H1 (cell line): ENCODE data around the gene LRRFIP1. TPM values are rescaled to one million over a fixed set of nuclear protein-coding genes. Genes with fewer than 3 reads are reported as not detected.

Experiments used
- CTCF ChIA-PET: fragments of 300-600 bp; sonication (Branson Sonifier 250); formaldehyde crosslinking; loops from one replicate; lab custom pipeline; 2021; ENCODE audit not compliant: partially characterized antibody; lab: Charles Lee
- POLR2A ChIA-PET: fragments of 300-600 bp; sonication (Branson Sonifier 250); formaldehyde crosslinking; loops from one replicate; lab custom pipeline; 2021; ENCODE audit warnings: inconsistent platforms; ENCODE audit not compliant: partially characterized antibody; lab: Charles Lee
- DNase-seq, 2 experiments: peaks; one replicate each; pipeline versions ENCODE4 v3.0.0 to v3.0.0-alpha.2; 2010 to 2022; ENCODE audit warnings: low spot score in 2 of 2, low read depth in 1 of 2, mixed read lengths in 1 of 2
- FAIRE-seq: peaks from 2 replicates; lab custom pipeline; 2011; peaks lifted over from hg19 to GRCh38; lab: Jason Lieb, UNC
- H2AFZ ChIP-seq: 2 replicates; pipeline ENCODE4 v1.8.1; 2012; ENCODE audit warnings: low read length, inconsistent platforms
- H2AK5ac ChIP-seq: 2 replicates; pipeline ENCODE4 v1.6.1; 2013; ENCODE audit warnings: low read depth, low read length
- H2BK120ac ChIP-seq: replicated peaks from 2 replicates; pipeline ENCODE3; 2013; ENCODE audit warnings: low read depth, low read length, inconsistent platforms
- H2BK12ac ChIP-seq: 2 replicates; pipeline ENCODE4 v1.6.1; 2013; ENCODE audit warnings: low read depth, low read length
- H2BK15ac ChIP-seq: 2 replicates; pipeline ENCODE4 v1.6.1; 2013; ENCODE audit warnings: low read length
- H2BK20ac ChIP-seq: 2 replicates; pipeline ENCODE4 v1.6.1; 2013; ENCODE audit warnings: low read length
- H2BK5ac ChIP-seq: 2 replicates; pipeline ENCODE4 v1.6.1; 2013; ENCODE audit warnings: low read depth, low read length
- H3K14ac ChIP-seq: 2 replicates; pipeline ENCODE4 v1.6.1; 2013; ENCODE audit warnings: inconsistent platforms; ENCODE audit not compliant: insufficient read length
- H3K18ac ChIP-seq: 2 replicates; pipeline ENCODE4 v1.6.1; 2013; ENCODE audit warnings: low read length; ENCODE audit errors: extremely low read depth
- H3K23ac ChIP-seq: 2 replicates; pipeline ENCODE4 v1.6.1; 2013; ENCODE audit warnings: inconsistent platforms; ENCODE audit not compliant: insufficient read length
- H3K23me2 ChIP-seq: 2 replicates; pipeline ENCODE4 v1.6.1; 2013; ENCODE audit warnings: low read depth, low read length
- H3K27ac ChIP-seq: 2 replicates; pipeline ENCODE4 v1.6.1; 2011; ENCODE audit warnings: low read depth, low read length, inconsistent platforms
- H3K27me3 ChIP-seq, 4 experiments: replicated peaks in 1 of 4; 1 replicate in 1 of 4; 2 replicates in 3 of 4; pipeline versions ENCODE4 v1.6.1 to v1.8.1; 2011 to 2013; ENCODE audit warnings: low read length in 3 of 4, mild to moderate bottlenecking in 3 of 4, inconsistent platforms in 2 of 4, mixed read lengths in 2 of 4, moderate library complexity in 1 of 4; ENCODE audit not compliant: control insufficient read depth in 3 of 4, insufficient read depth in 3 of 4; ENCODE audit errors: extremely low read depth in 1 of 4
- H3K36me3 ChIP-seq, 4 experiments: 2 replicates each; pipeline versions ENCODE4 v1.6.1 to v1.8.1; 2011 to 2013; ENCODE audit warnings: mild to moderate bottlenecking in 4 of 4, low read length in 3 of 4, moderate library complexity in 2 of 4, control low read depth in 1 of 4, inconsistent platforms in 1 of 4; ENCODE audit not compliant: insufficient read depth in 4 of 4, control insufficient read depth in 2 of 4
- H3K4ac ChIP-seq: replicated peaks from 2 replicates; pipeline ENCODE3; 2013; ENCODE audit warnings: low read length, low read depth, mixed read lengths, inconsistent platforms; ENCODE audit not compliant: insufficient read length
- H3K4me1 ChIP-seq, 4 experiments: replicated peaks in 1 of 4; 1 replicate in 1 of 4; 2 replicates in 3 of 4; pipeline versions ENCODE4 v1.6.1 to v1.8.1; 2011 to 2013; ENCODE audit warnings: low read length in 3 of 4, inconsistent platforms in 2 of 4, mixed read lengths in 1 of 4; ENCODE audit not compliant: insufficient read depth in 4 of 4, control insufficient read depth in 3 of 4
- H3K4me2 ChIP-seq, 2 experiments: 2 replicates each; pipeline versions ENCODE4 v1.6.1 to v1.8.1; 2011 to 2013; ENCODE audit warnings: low read depth in 2 of 2, low read length in 2 of 2, control low read depth in 1 of 2, inconsistent platforms in 1 of 2, mild to moderate bottlenecking in 1 of 2; ENCODE audit not compliant: insufficient read depth in 1 of 2
- H3K4me3 ChIP-seq, 4 experiments: fragments of 200-600, 300-600 bp in 1 of 4; sonication (generic), shearing (Covaris generic), sonication (Bioruptor Twin) in 1 of 4; 2 replicates each; pipeline versions ENCODE4 v1.5.1 to v1.8.1; 2011 to 2016; ENCODE audit warnings: low read length in 4 of 4, low read depth in 3 of 4, control low read depth in 2 of 4, inconsistent platforms in 2 of 4, mild to moderate bottlenecking in 2 of 4, mixed read lengths in 1 of 4, moderate library complexity in 1 of 4; ENCODE audit not compliant: insufficient read depth in 2 of 4; ENCODE audit errors: extremely low read depth in 1 of 4
- H3K56ac ChIP-seq: replicated peaks from 2 replicates; pipeline ENCODE3; 2013; ENCODE audit warnings: low read depth, mild to moderate bottlenecking, mixed read lengths, low read length, inconsistent platforms; ENCODE audit not compliant: insufficient read length
- H3K79me1 ChIP-seq: 2 replicates; pipeline ENCODE4 v1.6.1; 2013; ENCODE audit warnings: low read depth, low read length, control low read depth
- H3K79me2 ChIP-seq, 2 experiments: 2 replicates each; pipeline versions ENCODE4 v1.6.1 to v1.8.1; 2012 to 2013; ENCODE audit warnings: low read length in 2 of 2, mild to moderate bottlenecking in 2 of 2, inconsistent platforms in 1 of 2; ENCODE audit not compliant: insufficient read depth in 2 of 2, control insufficient read depth in 1 of 2
- H3K9ac ChIP-seq, 4 experiments: replicated peaks in 1 of 4; 1 replicate in 1 of 4; 2 replicates in 3 of 4; pipeline versions ENCODE4 v1.6.1 to v1.8.1; 2011 to 2013; ENCODE audit warnings: low read depth in 3 of 4, low read length in 3 of 4, control low read depth in 2 of 4, mild to moderate bottlenecking in 2 of 4, moderate library complexity in 2 of 4, inconsistent platforms in 1 of 4; ENCODE audit errors: extremely low read depth in 1 of 4
- H3K9me3 ChIP-seq, 2 experiments: 2 replicates each; pipeline versions ENCODE4 v1.6.1 to v1.8.1; 2012 to 2013; ENCODE audit warnings: mild to moderate bottlenecking in 2 of 2, moderate library complexity in 2 of 2, control low read depth in 1 of 2, inconsistent platforms in 1 of 2, low read depth in 1 of 2, low read length in 1 of 2, mixed read lengths in 1 of 2; ENCODE audit not compliant: insufficient read depth in 2 of 2
- H4K20me1 ChIP-seq, 2 experiments: replicated peaks in 1 of 2; 2 replicates each; pipeline versions ENCODE3 to v1.8.1; 2011 to 2013; ENCODE audit warnings: inconsistent platforms in 2 of 2, low read length in 2 of 2, mild to moderate bottlenecking in 1 of 2; ENCODE audit not compliant: insufficient read depth in 2 of 2, control insufficient read depth in 1 of 2
- H4K5ac ChIP-seq: 2 replicates; pipeline ENCODE4 v1.6.1; 2013; ENCODE audit warnings: low read length, low read depth, mixed read lengths, inconsistent platforms; ENCODE audit not compliant: insufficient read length
- H4K8ac ChIP-seq: 2 replicates; pipeline ENCODE4 v1.8.0; 2013; ENCODE audit warnings: mild to moderate bottlenecking, moderate library complexity, low read length, inconsistent platforms; ENCODE audit not compliant: insufficient read depth; ENCODE audit errors: extremely low read depth
- H4K91ac ChIP-seq: replicated peaks from 2 replicates; pipeline ENCODE3; 2013; ENCODE audit warnings: low read length, mixed read lengths, inconsistent platforms; ENCODE audit not compliant: insufficient read length
- POLR2A ChIP-seq, 2 experiments: IDR thresholded peaks; 1 replicate in 1 of 2; 2 replicates in 1 of 2; pipeline ENCODE4 v1.6.1; 2011; ENCODE audit warnings: low read depth in 2 of 2, low read length in 2 of 2, mild to moderate bottlenecking in 2 of 2; ENCODE audit errors: control extremely low read depth in 1 of 2
- SIN3A ChIP-seq, 2 experiments: IDR thresholded peaks in 1 of 2; conservative IDR thresholded peaks in 1 of 2; 2 replicates each; pipeline ENCODE4 v1.6.1; 2011 to 2012; ENCODE audit warnings: low read length in 2 of 2, improper control_type of control experiment in 1 of 2, low read depth in 1 of 2, mild to moderate bottlenecking in 1 of 2
- WGBS, 2 experiments: shearing (Covaris generic) in 1 of 2; methylation state at CpG; one replicate each; pipeline versions ENCODE4 v1.1.6 to v1.1.7; 2013 to 2015; ENCODE audit warnings: low lambda C conversion rate in 2 of 2, mixed read lengths in 2 of 2, inconsistent platforms in 1 of 2, low coverage in 1 of 2, missing lambda C conversion rate in 1 of 2; ENCODE audit not compliant: insufficient replicate concordance in 2 of 2, insufficient coverage in 1 of 2, insufficient read length in 1 of 2; ENCODE audit errors: extremely low coverage in 1 of 2, missing lambda C conversion rate in 1 of 2; 5-methylcytosine and 5-hydroxymethylcytosine counted together
- polyA plus RNA-seq, 7 experiments: library from polyadenylated mRNA; depleted of rRNA in 3 of 7; stranded (reverse) in 5 of 7; unstranded in 2 of 7; fragments of >200 nt in 5 of 7; fragments of 200-250 nt in 2 of 7; gene quantifications; 1 replicate in 5 of 7; 2 replicates in 1 of 7; 4 replicates in 1 of 7; pipeline versions ENCODE4 v1.2.1 to v1.2.3, GENCODE V29; 2011 to 2013; ENCODE audit warnings: missing spikeins in 2 of 7, mixed read lengths in 2 of 7
- total RNA-seq: library from RNA; stranded (reverse); fragmentation: NEBNext Ultra II Directional; extraction: Animal tissue kit (Norgen Biotek cat#: 25700); gene quantifications from 2 replicates; pipeline ENCODE4 v1.2.1, GENCODE V29; 2021

Gene LRRFIP1
- total and polyA plus RNA-seq, 2 of the 8 experiments (the other 6 are each of a cell fraction or from before 2014, with no cell fraction given) = 12.1 to 75.8 TPM

DNA sequence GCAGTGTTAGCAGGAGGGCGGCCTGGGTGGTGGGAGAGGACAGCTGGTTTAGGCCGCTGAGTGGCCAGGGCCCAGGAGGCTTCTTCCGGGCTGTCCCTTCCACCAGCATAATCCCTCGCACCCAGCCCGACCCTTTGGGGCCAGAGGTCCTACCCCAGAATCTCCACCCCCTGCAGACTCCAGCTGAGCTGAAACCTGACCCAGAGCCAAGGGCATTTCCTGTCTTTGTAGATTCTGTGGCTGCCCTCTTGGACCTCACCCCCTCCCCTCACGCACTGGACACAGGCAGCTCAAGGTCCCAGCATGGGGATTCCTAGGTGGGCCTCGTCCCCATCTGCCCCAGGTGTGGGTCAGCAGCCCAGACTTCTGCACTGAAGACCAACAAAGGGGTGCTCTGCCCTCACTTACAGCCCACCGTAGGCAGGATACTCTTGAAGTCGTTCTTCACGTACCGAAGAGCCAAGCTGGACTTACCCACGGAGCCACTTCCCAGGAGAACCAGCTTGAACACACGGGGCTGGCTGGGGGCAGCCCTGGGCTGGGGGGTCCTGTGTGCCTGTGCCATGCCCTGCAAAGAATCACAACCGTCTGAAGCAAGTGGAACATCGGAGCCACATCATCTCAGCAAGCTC lies 41.7 kb upstream of the LRRFIP1 start:
- peak overlapping the region; percentile 69 for H4K8ac ChIP-seq
- H3K56ac ChIP-seq = no peak overlapping the region
- H3K4ac ChIP-seq = peak overlapping the region; percentile 87
- H3K9me3 ChIP-seq = no peaks in the 10 kb centered on the region
- H3K14ac ChIP-seq = no peak overlapping the region
- peak overlapping the region; percentile 61 for H4K91ac ChIP-seq
- H3K36me3 ChIP-seq = no peaks in the 10 kb centered on the region; a peak in 1 of 8 replicates
- peak overlapping the region in 1 of 2 experiments; percentile 4; a peak in 2 of 4 replicates for H3K4me2 ChIP-seq
- H3K79me1 ChIP-seq = peaks cover 2% of the 10 kb centered on the region; the same call in 1 of the 2 replicates
- no peak overlapping the region; the same call in 1 of the 2 replicates for H3K18ac ChIP-seq
- peaks cover 0 to 32% (median 18%) of the 10 kb centered on the region in 4 experiments; a peak in 6 of 7 replicates for H3K4me1 ChIP-seq
- 0 out of 2 replicates have a peak overlapping the region, but pooled peaks have one; percentile 13 for H2BK15ac ChIP-seq
- peaks cover 4 to 53% of the 10 kb centered on the region in 2 experiments; a peak in 3 of 4 replicates for H3K79me2 ChIP-seq
- H2BK5ac ChIP-seq = peak overlapping the region; percentile 40; the same call in 1 of the 2 replicates
- H3K27me3 ChIP-seq = no peaks in the 10 kb centered on the region
- DNase-seq = no peak
- H3K9ac ChIP-seq = no peak overlapping the region; a peak in 1 of 7 replicates
- H3K23me2 ChIP-seq = peaks cover 4% of the 10 kb centered on the region
- ChIA-PET CTCF (interaction anchor here (0.8 to 2.9 kb wide), 14 partner anchors 8 to 388 kb away, joined by 3 to 14 read pairs (median 4); no protein-coding TSS in a partner anchor), POLR2A (interaction anchor here (0.8 to 5.5 kb wide), 13 partner anchors 8 to 116 kb away, joined by 3 to 27 read pairs (median 4); no protein-coding TSS in a partner anchor)
- no peak overlapping the region for H2BK20ac ChIP-seq
- peak overlapping the region; percentile 3; the same call in 1 of the 2 replicates for H2BK12ac ChIP-seq
- no peak overlapping the region for H2BK120ac ChIP-seq
- H3K23ac ChIP-seq = no peak overlapping the region
- H4K20me1 ChIP-seq = peaks cover 0 to 3% of the 10 kb centered on the region in 2 experiments
- no peak for FAIRE-seq
- 84% methylated on average over 15 of the region's 15 CpGs; no CpG with 5 or more reads in 1 of the 2 experiments for WGBS, 2 experiments
- no peak overlapping the region; the same call in 1 of the 2 replicates for H3K27ac ChIP-seq
- no peak overlapping the region for H2AFZ ChIP-seq
- TF ChIP-seq POLR2A (IDR thresholded peaks at IDR 0.05; ENCODE audit: control extremely low read depth in 1 of 2, low read depth in 2 of 2, low read length in 2 of 2) (0 out of 3 replicates have a peak, but pooled peaks of 1 of the 2 experiments have one; percentile 26), SIN3A (conservative IDR thresholded peaks at IDR 0.05 in 1 of 2, IDR thresholded peaks at IDR 0.05 in 1 of 2; ENCODE audit: low read depth in 1 of 2, low read length in 2 of 2) (no peak)
- no peak overlapping the region for H3K4me3 ChIP-seq
- no peak overlapping the region for H2AK5ac ChIP-seq
- H4K5ac ChIP-seq = no peak overlapping the region
